MG63 (cell line): ENCODE results near the gene ANAPC2. TPM values are rescaled to one million over a fixed set of nuclear protein-coding genes. Genes with fewer than 3 reads are reported as not detected.

Experiments
- DNase-seq: peaks from one replicate; pipeline ENCODE4 v3.0.0-alpha.2; 2020
- H3K27me3 ChIP-seq: fragments of 250-450 bp; sonication (Bioruptor Pico); 2 replicates; pipeline ENCODE4 v1.5.1; 2020; ENCODE audit warnings: mild to moderate bottlenecking, moderate library complexity
- H3K36me3 ChIP-seq: fragments of 250-450 bp; sonication (Bioruptor Pico); 2 replicates; pipeline ENCODE4 v1.5.1; 2020; ENCODE audit warnings: mild to moderate bottlenecking, moderate library complexity
- H3K4me3 ChIP-seq: fragments of 250-450 bp; sonication (Bioruptor Pico); 2 replicates; pipeline ENCODE4 v1.5.1; 2020; ENCODE audit warnings: mild to moderate bottlenecking, moderate library complexity
- H3K9me3 ChIP-seq: fragments of 250-450 bp; sonication (Bioruptor Pico); 2 replicates; pipeline ENCODE4 v1.5.1; 2020; ENCODE audit warnings: mild to moderate bottlenecking, moderate library complexity
- total RNA-seq: library from RNA; depleted of rRNA; stranded (reverse); fragments of >200 nt; shearing (Covaris generic); gene quantifications from 2 replicates; pipeline ENCODE4 v1.2.3, GENCODE V29; 2014; ENCODE audit warnings: low replicate concordance

Gene ANAPC2
- total RNA-seq, 1 experiment from 2014 or later = 34.6 TPM

GRCh38 chr9:137219757-137220316 lies 31.5 kb upstream of the ANAPC2 start:
- no peak for DNase-seq
- H3K27me3 ChIP-seq = no peaks in the 10 kb centered on the region
- H3K4me3 ChIP-seq = no peak overlapping the region
- H3K36me3 ChIP-seq = no peaks in the 10 kb centered on the region; the same call in 1 of the 2 replicates
- H3K9me3 ChIP-seq = no peaks in the 10 kb centered on the region

- H3K27me3 ChIP-seq = no peaks in the 10 kb centered on the region
- no peak overlapping the region for H3K4me3 ChIP-seq
- H3K9me3 ChIP-seq = no peaks in the 10 kb centered on the region
- peak; percentile 46 for DNase-seq
- no peaks in the 10 kb centered on the region; the same call in 1 of the 2 replicates for H3K36me3 ChIP-seq
Measured at GRCh38 chr9:137218754-137219271, 30.5 kb upstream of the ANAPC2 start.

- no peaks in the 10 kb centered on the region for H3K9me3 ChIP-seq
- no peaks in the 10 kb centered on the region for H3K27me3 ChIP-seq
- DNase-seq = no peak
- H3K36me3 ChIP-seq = no peaks in the 10 kb centered on the region; the same call in 1 of the 2 replicates
- no peak overlapping the region for H3K4me3 ChIP-seq
Measured at GRCh38 chr9:137218212-137218753, 29.9 kb upstream of the ANAPC2 start.

GRCh38 chr9:137217276-137218211 lies 29.2 kb upstream of the ANAPC2 start:
- peaks cover 2% of the 10 kb centered on the region; the same call in 1 of the 2 replicates for H3K36me3 ChIP-seq
- no peak overlapping the region for H3K4me3 ChIP-seq
- no peaks in the 10 kb centered on the region for H3K27me3 ChIP-seq
- no peak for DNase-seq
- no peaks in the 10 kb centered on the region for H3K9me3 ChIP-seq

GRCh38 chr9:137216188-137216965 lies 28.0 kb upstream of the ANAPC2 start:
- H3K27me3 ChIP-seq = no peaks in the 10 kb centered on the region
- H3K4me3 ChIP-seq = no peak overlapping the region
- H3K9me3 ChIP-seq = no peaks in the 10 kb centered on the region
- peaks cover 2% of the 10 kb centered on the region; the same call in 1 of the 2 replicates for H3K36me3 ChIP-seq
- no peak for DNase-seq

GRCh38 chr9:137215196-137215986 lies 27.0 kb upstream of the ANAPC2 start:
- Histone ChIP-seq H3K4me3 (no peak overlapping the region), H3K36me3 (peaks cover 2% of the 10 kb centered on the region; the same call in 1 of the 2 replicates), H3K27me3 (no peaks in the 10 kb centered on the region), H3K9me3 (no peaks in the 10 kb centered on the region)
- DNase-seq = no peak

GRCh38 chr9:137214620-137215019 lies 26.3 kb upstream of the ANAPC2 start:
- Histone ChIP-seq H3K4me3 (no peak overlapping the region), H3K9me3 (no peaks in the 10 kb centered on the region), H3K36me3 (peaks cover 2% of the 10 kb centered on the region; the same call in 1 of the 2 replicates), H3K27me3 (no peaks in the 10 kb centered on the region)
- no peak for DNase-seq

- no peak for DNase-seq
- H3K4me3 ChIP-seq = no peak overlapping the region
- H3K36me3 ChIP-seq = peaks cover 2% of the 10 kb centered on the region; the same call in 1 of the 2 replicates
- no peaks in the 10 kb centered on the region for H3K27me3 ChIP-seq
- no peaks in the 10 kb centered on the region for H3K9me3 ChIP-seq
Measured at GRCh38 chr9:137213160-137214060, 25.1 kb upstream of the ANAPC2 start.

- peaks cover 5% of the 10 kb centered on the region for H3K36me3 ChIP-seq
Measured at GRCh38 chr9:137212520-137212919, 24.2 kb upstream of the ANAPC2 start.

GRCh38 chr9:137211532-137211931 lies 23.2 kb upstream of the ANAPC2 start:
- no peaks in the 10 kb centered on the region for H3K27me3 ChIP-seq
- H3K4me3 ChIP-seq = no peak overlapping the region
- peaks cover 13% of the 10 kb centered on the region for H3K36me3 ChIP-seq
- DNase-seq = no peak
- no peaks in the 10 kb centered on the region for H3K9me3 ChIP-seq

More at GRCh38 chr9:137212520-137212919, 24.2 kb upstream of the ANAPC2 start:
- no peak overlapping the region for H3K4me3 ChIP-seq
- no peaks in the 10 kb centered on the region for H3K27me3 ChIP-seq
- DNase-seq = no peak
- H3K9me3 ChIP-seq = no peaks in the 10 kb centered on the region

- no peaks in the 10 kb centered on the region for H3K27me3 ChIP-seq
- DNase-seq = no peak
- peak overlapping the region; percentile 82 for H3K4me3 ChIP-seq
- no peaks in the 10 kb centered on the region for H3K9me3 ChIP-seq
- H3K36me3 ChIP-seq = peaks cover 17% of the 10 kb centered on the region
Measured at GRCh38 chr9:137206602-137207001, 18.2 kb upstream of the ANAPC2 start.

- no peaks in the 10 kb centered on the region for H3K27me3 ChIP-seq
- DNase-seq = peak; percentile 90
- H3K36me3 ChIP-seq = peaks cover 17% of the 10 kb centered on the region
- peak within 1 kb of the TSS; percentile 82 for H3K4me3 ChIP-seq
- no peaks in the 10 kb centered on the region for H3K9me3 ChIP-seq
Measured at GRCh38 chr9:137205126-137206069, 17.0 kb upstream of the ANAPC2 start, which contains the start of the genes NDOR1 and TMEM203. NDOR1 (plus strand) TSS chr9:137205700; CDS start chr9:137205778, 78 bp downstream. TMEM203 (minus strand) TSS chr9:137205648; CDS start chr9:137205414, 234 bp downstream.

- H3K36me3 ChIP-seq = peaks cover 17% of the 10 kb centered on the region
- no peak for DNase-seq
- no peaks in the 10 kb centered on the region for H3K9me3 ChIP-seq
- H3K4me3 ChIP-seq = peak overlapping the region; percentile 82
- H3K27me3 ChIP-seq = no peaks in the 10 kb centered on the region
Measured at GRCh38 chr9:137204731-137205125, 16.4 kb upstream of the ANAPC2 start.

- no peak for DNase-seq
- H3K27me3 ChIP-seq = no peaks in the 10 kb centered on the region
- H3K4me3 ChIP-seq = no peak overlapping the region
- peaks cover 17% of the 10 kb centered on the region for H3K36me3 ChIP-seq
- no peaks in the 10 kb centered on the region for H3K9me3 ChIP-seq
Measured at GRCh38 chr9:137202966-137203365, 14.6 kb upstream of the ANAPC2 start.
